Activated CD4-positive, alpha-beta T cell treated with anti-CD3 and anti-CD28 coated beads for 24 hours (primary cell): Measurements from ENCODE around the gene PDE6A.
"Not testable (repeated sequence)": the region's sequence is repeated elsewhere in the genome, so short reads cannot be mapped to it uniquely, and the experiment has no call there.

Source experiments
- DNase-seq, 2 donors: peaks; one replicate each; pipeline ENCODE4 v3.0.0-alpha.2; 2020; ENCODE audit warnings: low read depth in 2 of 2

The PDE6A gene

DNA sequence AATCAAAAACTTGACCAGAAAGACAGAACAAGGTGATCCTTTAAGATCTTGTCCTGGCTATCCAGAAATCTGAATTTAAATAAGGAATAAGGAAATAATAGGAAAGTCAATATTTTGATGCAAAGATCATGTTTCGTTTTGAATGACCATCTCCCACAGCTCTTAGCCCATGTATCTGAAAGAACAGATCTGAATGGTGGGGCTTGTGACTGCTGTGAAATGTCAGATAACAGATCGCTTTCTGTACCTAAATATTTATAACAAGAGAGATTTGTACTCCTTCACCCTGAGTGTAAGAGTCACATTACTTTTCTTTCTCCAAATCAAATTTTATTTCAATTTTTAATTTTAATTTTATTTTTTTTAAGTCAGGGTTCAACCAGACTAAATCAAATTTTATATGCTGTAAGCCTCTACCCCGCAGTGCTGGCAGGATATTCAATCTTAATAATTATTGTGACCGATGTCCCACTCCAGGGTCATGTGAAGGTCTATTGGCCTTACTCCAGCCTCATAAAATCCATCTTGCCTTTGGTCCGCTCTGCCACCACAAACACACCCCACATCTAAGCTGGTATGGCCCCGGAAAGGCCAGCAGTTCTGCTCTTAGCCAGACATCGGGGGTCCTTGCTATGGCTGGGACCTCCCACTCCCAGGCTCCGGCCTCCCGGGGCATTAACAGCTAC, 9.0 kb upstream of the PDE6A start:
- no peak for DNase-seq

DNA sequence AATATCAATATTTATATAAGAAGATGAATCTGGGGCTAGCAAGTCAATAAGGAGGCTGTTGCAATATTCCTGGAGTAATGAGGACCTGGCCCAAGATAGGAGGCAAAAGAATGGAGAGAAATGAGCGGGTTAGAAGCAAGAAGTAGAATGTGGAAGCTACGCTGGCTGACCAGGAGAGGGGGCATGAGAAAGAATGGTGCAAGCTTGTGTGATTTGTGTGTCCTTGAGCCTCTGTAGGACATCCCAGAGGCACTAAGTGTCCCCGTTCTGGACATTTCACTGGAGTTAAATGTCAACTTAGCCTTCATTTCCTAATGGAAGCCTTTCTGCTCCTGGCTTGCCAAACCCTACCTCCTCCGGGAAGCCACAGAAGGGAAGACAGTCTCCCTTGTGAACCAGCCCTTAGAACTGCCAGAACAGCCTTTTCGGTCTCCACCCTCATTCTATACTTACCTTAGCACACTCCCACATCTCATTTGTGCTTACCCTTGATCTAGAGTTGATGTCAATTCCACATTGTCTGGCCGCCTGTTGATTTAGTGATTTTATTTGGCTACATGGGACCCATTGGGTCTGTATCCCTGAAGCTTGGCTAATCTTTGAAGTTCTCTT, 6.7 kb upstream of the PDE6A start:
- no peak for DNase-seq

DNA sequence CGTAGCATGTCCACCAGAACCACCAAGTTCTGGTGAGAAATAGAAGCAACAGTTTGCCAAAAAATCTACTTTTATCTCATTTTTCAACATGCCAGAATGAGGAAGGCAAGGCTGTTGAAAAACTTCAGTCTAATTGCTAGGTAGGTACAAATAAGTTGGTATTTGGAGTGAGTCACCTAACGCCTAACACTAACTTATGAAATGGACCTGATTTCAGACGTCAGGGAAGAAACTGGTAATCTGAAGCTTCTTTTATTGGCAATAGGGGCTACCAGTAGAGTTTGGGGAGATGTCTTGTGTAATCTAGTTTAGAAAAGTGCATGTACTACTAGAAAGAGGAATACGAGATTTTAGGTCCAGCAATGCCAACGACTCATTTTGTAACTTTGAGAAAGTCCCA, 4.4 kb upstream of the PDE6A start:
- DNase-seq: no peak

DNA sequence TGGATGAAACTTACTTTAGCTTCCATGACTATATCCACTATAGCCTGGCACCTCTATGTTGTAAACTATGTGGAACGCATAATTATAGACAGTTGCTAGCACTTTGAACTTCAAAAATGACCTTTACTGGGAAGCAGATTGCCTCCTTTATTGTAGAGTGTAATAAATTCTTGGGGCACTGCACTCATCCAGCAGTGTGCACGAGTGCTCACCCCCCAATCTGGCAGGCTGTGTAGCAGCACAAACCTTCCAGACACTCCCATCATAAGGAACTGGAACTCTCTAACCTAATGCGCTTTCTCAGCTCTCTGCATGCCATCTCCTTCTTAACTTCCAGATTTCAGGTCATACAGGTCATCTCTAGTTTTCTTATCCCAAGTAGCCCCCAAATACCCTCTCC, 1.5 kb upstream of the PDE6A start:
- no peak for DNase-seq

DNA sequence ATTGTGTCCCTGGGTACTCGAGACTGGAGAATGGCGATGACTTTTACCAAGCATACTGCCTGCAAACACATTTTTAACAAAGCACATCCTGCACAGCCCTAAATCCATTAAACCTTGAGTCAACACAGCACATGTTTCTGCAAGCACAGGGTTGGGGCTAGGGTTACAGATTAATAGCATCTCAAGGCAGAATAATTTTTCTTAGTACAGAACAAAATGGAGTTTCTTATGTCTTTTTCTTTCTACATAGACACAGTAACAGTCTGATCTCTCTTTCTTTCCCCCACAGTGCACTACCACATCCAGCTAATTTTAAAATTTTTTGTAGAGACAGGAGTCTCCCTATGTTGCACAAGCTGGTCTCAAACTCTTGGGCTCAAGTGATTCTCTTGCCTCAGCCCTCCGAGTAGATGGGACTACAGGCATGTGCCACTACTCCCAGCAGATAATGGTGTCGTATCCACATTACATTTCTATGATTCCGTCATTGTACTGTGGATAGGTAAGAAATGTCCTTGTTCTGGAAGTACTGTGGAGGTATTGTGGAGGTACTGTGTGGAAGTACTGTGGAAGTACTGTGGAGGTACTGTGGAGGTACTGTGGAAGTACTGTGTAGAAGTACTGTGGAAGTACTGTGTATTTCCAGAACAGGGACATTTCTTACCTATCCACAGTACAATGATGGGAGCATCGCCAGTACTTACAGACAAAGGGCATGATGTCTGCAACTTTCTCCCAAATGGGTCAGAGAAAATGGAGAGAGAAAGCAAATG, 1.2 kb downstream of the PDE6A start:
- not testable (repeated sequence) for DNase-seq

DNA sequence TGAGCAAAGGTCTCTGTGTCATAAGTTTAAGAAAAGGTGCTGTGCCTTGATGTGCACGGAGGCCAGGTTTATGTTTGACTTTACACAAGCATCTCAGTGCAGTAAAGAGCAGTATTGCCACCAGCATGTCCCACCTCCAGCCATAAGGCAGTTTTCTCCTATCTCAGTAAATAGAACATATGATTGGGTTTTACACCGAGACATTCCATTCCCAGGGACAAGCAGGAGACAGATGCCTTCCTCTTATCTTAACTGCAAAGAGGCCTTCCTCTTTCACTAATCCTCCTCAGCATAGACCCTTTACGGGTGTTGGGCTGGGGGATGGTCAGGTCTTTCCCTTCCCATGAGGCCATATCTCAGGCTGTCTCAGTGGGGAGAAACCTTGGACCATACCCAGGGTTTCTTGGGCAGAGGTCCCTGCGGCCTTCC, 1.8 kb downstream of the PDE6A start:
- DNase-seq: not testable (repeated sequence)

DNA sequence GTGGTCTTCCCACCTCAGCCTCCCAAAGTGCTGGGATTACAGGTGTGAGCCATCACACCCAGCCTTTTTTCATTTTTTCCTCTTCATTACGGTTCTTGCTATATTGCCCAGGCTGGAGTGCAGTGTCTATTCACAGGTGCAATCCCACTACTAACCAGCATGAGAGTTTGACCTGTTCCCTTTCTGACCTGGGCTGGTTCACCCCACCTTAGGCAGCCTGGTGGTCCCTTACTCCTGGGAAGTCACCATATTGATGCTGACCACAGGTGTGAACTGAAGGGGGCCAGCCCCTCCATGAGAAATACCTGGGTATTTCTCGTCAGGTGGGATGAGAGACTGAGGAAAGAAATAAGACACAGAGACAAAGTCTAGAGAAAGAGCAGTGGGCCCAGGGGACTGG, 2.4 kb downstream of the PDE6A start:
- DNase-seq: no peak

DNA sequence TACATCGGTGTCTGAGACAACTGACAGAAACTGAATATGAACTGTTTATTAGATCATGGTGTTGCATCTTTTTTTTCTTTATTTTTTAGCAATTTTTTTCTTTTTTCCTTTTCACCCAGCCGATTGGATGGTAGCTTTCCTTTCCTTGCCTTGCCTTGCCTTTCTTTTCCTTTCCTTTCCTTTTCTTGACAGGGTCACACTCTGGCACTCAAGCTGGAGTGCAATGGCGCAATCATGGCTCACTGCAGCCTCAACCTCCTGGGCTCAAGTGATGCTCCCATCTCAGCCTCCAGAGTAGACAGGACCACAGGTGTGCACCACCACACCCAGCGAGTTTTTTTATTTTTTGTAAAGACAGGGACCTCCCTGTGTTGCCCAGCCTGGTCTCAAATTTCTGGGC, 2.8 kb downstream of the PDE6A start:
- DNase-seq: no peak

DNA sequence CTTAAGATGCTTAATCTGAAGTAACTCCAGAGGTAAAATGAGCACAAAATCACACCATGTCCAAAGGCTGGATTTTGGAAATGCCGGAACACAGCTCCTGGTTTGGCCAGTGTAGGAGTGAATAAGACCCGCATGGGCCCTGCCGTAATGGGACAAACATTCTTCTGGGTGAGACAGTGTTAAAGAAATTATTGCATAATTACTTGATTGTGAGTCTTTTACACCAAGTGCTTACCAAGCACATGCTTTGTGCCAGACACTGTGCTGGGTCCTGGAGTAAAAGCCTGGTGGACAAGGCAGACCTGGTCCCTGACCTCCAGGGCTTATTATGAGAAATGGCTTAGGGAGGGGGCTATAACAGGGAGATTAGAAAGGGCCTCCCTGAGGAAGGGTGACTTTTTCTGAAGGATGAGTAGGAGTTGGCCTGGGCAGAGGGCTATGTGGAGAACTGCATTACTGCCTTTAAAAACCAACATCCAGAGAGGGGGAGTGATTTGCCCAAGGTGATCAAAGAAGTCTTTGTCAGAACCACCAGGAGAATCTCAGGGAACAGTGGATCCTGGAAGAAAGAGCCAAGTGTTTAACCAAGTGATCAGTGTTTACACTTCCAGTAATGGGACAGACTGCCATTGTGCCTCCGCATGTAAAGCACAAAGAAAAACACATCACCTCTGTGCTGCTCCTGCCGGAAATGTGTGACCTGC, 3.5 kb downstream of the PDE6A start:
- no peak for DNase-seq

DNA sequence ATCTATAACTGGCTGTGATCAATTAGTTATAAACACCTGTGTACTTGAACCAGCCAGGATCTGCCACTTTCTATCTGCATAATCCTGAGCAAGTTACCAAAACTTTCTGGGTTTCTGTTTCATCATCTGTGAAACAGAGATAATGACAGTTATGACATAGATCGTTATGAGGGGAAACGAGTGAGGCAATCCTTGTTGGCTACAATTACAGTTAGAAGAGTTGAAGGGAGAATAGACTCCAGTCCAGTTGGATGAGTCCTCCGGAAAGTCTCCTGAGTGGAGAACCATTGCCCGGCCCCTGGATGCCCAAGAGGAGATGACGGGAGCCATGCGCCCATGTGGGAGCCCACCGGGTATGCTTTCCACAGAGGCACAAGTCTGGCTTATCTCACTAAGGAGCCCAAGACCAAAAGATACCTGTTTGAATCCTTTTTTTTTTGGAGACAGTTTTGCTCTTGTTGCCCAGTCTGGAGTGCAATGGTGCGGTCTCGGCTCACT, 4.5 kb downstream of the PDE6A start:
- DNase-seq: no peak

DNA sequence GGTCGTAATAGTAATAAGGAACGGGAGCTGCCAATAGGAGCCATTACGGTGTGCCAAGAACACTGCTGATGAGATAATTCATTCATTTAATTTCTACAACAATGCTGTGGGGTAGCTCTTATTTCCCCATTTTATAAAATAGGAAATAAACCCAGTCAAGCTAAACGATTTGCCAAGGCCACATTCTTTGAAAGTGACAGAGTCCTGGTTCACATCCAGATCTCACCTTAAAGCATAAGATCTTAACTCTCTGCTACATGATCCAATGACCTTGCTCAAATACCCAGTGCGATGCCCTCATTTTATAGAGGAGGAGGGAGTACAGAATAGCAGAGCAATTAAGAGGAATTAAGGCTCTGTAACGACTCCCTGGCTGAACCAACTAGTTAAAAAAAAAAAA, 5.0 kb downstream of the PDE6A start:
- DNase-seq: no peak

DNA sequence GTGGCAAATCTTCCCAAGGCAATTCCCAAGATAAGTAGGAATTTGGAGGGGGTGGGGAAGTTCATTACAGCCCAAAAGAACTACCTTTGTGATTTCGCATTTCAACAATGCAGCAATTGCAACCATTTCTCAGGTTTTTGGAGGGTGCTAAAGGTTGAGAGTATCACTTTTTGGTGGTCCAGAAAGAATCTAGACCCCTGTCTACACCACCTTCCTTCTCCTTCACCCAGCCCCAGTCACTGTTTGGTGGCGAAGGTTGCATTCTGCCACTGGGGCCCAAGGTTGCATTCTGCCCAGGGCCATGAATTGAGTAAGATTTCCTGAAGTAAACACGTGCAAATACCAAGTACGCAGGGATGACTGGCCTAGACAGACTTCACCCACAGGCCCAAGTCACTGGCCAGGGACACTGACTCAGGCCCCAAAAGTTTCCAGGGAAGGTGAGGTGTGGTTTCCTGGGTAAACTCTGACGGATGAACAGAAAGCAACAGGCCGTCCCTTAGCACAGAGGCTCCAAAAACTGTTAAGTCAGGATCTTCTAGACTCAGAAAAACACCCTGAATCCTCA, 5.7 kb downstream of the PDE6A start:
- DNase-seq: no peak

DNA sequence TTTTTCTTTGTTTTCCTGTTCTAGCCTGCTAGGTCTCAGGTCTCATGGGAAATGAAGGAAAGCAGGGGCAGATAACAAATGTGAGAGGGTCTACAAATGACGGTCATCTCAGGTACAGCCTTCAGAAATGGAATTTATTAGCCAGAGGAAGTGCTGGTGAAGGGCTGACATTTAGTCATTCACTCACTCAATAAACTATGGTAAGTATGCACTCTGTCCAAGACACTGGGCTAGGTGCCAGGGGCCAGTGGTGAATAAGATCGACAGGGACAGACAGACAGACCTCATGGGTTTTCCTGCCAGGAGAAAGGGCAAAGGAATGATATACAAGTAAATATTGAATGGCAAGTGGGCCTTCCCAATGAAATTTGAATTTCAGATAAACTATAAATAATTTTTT, 6.3 kb downstream of the PDE6A start:
- no peak for DNase-seq

DNA sequence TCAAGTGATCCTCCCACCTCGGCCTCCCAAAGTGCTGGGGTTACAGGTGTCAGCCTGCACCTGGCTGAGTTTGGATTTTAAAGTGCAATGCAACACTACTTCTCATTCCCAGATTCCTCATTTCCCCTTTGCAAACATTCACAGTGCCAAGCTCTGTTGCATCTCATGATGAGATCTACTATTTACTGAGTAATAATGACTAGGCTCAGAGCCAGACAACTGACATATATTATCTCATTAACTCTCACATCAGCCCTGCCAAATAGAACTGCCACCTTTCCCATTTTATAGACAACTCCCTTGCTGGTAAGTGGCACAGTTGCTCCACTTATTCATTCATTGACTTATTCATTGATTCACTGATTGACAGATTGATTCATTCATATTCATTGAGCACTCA, 7.0 kb downstream of the PDE6A start:
- no peak for DNase-seq

DNA sequence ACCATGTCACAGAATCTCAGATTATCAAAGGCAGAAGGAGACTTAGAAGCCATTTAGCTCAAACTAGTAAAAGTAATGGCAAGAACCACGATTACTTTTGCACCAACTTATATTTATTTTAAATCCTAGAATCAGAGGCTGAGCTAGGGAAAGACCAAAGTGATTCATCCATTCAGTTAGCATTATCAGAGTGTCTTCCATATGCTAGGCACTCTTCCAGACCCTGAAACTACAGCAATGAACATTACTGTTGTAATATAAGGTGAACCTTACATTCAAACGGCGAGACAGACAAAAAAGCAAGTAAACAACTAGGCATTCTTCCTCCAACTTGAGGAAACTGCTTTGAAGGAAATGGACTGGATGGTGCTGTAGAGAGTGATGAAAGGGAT, 7.9 kb downstream of the PDE6A start:
- no peak for DNase-seq

DNA sequence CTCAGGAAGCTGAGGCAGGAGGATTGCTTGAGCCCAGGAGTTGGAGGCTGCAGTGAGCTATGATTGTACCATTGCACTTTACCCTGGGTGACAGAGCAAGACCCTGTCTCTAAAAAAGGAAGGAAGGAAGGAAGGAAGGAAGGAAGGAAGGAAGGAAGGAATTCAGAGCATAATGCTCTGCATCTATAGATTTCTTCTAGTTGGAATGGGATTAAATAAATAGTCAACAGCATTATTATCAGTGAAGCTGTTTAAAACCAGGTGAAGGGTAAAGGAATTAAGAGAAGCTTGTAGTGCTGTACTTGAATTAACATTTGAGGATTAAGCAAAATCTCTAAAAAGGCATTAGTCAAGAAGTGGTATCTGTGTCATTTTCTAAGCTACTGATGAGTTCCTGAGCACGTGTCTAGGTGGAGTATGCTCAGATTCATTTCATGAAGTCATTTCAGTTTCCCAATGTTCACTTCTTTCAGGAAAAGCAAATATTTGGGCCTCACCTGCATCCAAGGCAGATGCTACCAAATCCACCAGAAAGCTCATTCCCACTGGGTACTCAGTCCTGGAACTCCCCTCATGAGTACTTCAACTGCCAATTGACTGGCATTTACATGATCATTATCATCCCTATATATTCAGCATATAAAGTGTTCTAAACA, 8.4 kb downstream of the PDE6A start:
- DNase-seq: no peak

DNA sequence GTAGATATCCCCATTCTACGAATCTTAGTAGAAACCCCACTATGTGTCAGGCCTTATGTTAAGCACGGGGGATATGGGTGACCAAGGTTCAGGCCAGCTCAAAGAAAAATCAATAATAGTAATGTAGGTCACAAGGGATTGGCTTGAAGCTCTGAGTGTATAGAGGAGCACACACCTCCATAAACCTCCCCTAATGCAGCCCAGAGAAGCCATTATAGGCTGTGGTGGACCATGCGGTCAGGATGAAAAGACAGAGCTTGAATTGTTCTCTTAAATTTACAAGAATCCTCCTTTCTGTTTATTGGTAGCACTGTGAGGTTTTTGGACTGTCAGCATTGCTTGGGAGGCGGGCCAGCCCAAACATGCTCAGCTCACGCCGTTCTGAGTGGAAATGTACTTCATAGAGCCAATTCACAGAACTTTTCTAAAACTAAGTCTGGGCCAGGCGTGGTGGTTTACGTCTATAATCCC, 9.1 kb downstream of the PDE6A start:
- DNase-seq: no peak

DNA sequence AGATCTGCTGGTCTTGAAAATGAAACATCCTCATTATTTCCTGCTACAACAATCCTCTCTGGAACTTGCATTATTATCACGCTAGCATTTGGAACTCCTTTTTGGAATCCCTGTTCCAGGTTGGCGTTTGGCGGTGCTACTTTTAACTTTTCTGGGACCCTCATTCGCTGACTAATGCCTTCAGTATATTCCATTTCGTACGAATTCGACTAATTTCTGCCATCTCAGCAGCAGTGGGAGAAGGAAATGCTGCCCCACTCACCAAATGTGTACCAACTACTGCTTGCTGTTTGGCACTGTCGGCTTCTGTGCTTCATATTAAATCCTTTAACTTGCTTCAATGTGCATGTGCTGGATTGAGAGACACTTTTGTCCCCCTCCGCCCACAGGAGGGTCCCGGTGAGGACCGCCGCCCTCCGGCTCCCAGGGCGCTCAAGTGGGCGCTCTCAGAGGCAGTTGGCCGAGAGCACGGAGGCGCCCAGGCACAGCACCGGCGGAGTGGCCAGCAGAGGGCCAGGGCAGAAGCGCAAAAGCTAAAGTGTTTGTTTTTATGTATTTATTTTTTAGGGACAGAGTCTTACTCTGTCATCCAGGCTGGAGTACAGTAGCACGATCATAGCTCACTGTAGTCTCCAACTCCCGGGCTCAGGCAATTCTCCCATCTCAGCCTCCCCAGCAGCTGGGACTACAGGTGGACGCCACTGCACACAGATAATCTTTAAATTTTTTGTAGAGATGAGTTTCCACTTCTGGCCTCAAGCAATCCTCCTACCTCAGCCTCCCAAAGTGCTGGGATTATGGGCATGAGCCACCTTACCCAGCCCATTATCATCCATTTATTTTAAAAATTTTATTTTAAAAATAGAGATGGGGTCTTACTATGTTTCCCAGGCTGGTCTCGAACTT, 11.9 kb downstream of the PDE6A start:
- DNase-seq: no peak

DNA sequence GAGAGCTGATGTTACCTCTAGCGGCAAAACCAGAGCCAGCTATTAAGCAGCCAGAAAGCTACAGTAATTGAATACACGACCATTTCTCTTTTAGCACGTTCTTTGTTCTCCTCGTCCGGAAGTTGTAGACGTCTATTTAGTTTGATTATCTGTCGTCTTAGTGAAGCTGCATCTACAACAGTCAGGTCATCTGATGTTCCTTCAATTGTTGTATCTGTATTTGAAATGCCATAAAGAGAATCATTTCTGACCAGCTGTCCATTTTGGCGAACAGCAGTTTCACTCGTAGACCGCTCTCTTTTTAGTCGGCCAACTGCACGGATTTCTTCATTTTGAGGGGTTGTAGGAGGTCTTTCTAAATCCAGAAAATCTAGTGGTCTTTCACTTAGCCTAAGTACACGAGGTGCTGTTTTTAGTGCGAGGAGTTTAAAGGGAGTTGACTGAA, 12.6 kb downstream of the PDE6A start:
- DNase-seq: no peak
